ENCODE data around the gene MALAT1.
A peak's percentile ranks its signal among the peaks of the same experiment; 100 is the strongest.

Gene MALAT1

DNA sequence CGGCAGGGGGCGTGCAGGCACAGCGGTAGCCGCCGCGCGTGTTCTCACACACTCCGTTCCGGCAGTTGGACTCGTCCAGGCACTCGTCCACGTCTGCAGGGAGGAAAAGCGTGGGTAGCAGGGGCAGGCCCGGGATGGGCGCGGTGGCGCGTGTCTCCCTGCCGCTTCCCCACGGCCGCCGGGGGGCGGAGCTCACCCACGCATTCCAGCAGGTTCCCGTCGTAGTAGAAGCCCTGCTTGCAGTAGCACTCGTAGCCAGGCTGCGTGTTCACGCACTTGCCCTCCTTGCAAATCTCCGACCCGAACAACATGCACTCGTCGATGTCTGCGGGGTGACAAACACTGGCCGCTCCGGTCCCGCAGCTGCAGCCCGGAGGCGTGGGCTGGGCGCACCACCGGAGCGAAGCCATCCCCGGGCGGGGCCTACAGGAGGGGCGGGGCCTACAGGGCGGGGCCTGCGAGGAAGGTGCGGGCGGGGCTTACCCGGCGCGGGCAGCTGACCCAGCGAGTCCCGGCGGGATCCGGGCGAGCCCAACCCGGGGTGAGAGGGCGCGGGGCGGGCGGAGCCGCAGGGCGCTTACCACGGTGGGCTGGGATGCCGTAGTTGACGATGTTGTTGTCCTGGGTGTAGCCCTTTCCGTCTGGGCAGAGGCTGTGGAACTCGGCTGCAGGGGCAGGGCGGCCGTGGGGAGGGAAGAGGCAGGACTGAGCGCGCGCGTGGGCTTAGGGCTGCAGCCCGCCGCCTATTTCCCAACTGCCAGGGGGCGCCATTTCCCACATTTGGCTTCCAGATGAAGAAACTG is 41.6 kb downstream of the MALAT1 start:
- peak; percentile 95 for DNase-seq (ENCODE audit: low spot score)

DNA sequence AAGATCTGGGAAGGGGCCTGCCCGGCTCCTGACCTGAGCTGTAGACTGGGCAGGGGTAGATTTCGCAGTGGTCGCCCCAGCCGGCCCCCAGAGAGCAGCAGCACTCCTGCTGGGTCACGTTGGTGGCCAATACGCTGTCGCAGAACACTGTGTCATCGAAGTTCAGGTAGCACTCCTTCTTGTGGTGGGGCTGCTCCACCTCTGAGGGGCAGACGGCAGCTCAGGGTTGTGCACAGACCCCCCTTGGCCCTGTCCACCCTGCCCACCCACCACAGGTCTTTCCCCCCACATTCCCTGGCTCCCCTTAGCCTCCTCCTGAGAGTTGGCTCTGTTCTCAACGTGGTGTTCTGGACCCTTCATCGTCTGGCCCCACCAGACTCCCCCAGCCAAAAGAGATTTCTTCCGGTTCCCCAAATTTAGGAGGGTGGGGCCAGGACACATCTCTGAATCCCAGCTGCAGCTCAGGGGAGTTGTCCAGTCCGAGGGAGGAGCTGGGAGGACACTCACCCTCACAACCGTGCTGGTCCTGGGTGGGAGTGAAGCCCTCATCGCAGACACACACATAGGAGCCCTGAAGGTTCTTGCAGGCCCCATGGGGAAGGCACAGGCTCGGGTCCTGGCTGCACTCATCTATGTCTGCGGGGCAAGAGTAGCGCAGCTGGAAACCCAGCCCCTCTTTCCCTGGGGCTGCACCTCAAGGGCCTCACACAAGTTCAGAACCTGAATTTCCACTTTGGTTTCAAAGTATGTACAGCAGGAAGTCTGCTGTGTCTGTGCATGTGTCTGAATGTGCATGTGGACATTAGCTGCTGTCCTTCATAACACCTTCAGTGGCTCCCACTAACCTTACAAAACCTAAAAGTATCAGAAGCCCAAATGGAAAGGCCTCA is 42.5 kb downstream of the MALAT1 start:
- no peak for DNase-seq (ENCODE audit: low spot score)

DNA sequence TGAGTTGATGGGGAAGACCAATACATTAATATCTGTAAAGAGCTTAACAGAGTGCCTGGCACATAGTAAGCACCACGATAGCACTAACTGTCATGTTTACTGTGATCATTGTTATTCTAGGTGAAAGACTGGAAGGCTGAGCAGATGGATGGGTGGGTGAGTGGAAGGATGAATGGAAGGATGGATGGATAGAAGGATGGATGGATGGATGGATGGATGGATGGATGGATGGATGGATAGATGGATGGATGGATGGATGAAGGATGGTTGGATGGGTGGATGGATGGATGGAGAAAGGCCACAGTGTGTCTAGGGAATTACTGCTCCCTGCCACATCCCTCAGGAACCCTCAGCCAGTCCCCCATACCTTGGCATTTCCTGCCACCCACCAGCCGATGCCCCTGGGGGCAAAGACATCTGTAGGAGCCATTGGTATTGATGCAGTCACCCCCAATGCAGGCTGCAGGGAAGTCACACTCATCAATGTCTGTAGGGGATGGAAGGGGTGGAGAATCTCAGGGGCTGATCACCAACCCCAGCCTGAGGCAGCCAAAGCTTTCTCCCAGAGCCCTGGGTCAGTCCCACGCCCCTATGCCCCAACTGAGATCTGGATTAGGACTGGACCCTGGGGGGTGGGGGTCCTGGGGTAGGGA is 44.0 kb downstream of the MALAT1 start:
- DNase-seq (ENCODE audit: low spot score): no peak

DNA sequence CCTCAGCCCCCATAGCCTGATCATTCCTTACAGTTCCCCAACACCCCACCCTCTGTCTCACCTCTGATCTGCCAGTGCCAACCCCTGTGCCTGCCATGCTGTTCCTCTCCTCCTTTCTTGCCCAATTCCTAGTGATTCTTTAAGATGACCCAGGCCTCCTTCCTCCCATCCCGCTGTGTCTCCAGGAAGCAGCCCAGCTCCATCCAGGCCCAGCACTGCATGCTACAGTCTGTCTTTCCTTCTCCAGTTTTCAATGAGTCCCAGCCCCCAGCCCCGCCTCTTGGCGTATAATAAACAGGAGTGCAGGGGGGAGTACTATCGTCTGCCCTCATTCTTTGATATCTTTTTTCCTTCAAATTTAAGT is 47.0 kb downstream of the MALAT1 start:
- no peak for DNase-seq (ENCODE audit: low spot score)

DNA sequence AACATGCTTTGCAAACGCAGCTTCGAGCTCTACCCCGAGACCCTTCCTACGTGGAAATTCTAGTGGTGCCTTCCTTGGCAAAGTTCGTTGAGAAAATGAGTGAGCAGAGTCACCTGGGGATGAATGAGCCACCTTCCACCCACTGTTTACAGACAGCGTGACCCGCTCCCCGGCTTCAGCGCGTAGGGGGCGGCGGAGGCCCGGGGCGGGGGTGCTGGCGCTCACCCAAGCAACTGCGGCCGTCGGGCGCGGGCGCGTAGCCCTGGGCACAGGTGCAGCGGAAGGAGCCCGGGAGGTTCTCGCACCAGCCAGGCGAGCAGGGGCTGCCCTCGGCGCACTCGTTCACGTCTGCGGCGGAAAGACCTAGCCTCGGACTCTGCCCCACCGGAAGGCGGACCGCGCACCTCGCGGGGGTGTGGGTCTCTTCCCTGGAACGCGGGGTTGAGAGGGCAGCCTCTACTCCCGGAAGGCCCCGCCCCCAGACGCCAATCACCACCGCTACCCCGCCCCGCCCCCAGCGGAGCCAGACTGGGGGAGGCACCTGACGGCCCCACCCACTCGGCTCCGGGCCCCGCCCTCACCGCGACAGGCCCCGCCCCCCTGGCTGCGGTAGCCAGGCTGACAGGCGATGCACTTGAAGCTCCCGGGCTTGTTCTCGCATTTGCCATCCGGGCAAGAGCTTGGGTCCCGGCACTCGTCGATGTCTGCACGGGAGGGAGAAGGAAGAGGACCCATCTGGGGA is 47.5 kb downstream of the MALAT1 start:
- DNase-seq (ENCODE audit: low spot score): no peak

DNA sequence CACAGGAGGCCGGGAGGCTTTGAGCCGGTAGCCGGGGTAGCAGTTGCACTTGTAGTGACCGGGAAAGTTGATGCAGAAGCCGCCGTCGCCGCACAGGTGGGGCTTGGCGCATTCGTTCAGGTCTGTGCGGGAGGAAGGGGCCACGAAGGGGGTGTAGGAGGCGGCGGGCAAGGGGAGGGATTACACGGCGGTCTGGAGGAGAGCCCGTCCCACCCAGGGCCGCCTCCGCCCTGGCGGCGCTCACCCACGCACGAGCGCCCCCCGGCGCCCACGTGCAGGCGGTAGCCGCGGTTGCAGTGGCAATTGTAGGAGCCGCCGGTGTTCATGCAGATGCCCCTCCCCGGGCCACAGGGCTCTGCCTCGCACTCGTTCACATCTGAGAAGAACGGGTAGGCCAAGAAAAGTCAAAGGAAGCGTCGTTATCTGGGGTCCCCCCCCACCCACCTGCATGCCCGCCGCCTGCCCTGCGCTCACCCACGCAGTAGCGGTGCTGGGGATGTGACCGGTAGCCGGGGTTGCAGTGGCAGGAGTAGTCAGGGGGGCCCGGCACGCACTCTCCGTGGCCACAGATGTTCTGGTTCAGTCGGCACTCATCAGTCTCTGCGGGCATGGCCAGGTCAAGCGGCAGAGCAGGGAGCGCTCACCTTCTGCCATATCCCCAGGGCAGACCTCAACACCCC is 48.7 kb downstream of the MALAT1 start:
- DNase-seq (ENCODE audit: low spot score): no peak

DNA sequence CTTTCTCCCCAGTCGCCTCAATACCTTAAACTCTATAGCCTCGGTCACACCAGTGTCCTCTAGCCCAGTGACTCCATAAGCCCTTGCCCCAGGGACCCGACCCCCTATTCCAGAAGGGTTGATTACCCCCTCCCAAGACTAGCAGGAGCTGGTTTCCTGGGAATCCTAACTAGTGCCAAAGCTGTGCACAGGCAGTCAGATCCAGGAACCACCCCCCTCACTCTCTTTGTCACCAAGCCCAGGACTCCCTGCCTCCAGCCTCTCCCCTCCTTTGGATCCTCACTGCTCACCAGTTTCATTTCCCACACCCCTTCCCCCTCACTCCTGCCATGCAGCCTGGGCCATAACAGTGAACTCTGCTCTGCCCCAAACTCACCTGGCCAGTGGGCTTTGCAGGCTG is 49.5 kb downstream of the MALAT1 start:
- DNase-seq (ENCODE audit: low spot score): no peak

DNA sequence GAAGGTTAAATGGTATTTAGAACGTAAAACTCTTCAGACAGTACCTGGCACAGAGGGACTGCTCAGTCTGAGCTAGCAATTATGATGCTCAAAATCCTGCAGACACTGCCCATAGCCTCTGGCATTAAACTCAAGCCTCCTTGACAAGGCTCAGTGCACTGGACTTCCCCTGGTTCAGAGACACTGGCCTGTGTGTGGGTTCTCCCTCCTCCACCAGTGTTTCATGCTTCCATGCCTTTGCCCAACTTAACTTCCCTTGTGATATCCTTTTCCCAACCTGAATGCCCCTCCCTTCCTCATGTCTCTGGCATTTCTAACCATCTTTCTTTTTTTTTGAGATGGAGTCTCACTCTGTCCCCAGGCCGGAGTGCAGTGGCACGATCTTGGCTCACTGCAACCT is 50.3 kb downstream of the MALAT1 start:
- no peak for DNase-seq (ENCODE audit: low spot score)

DNA sequence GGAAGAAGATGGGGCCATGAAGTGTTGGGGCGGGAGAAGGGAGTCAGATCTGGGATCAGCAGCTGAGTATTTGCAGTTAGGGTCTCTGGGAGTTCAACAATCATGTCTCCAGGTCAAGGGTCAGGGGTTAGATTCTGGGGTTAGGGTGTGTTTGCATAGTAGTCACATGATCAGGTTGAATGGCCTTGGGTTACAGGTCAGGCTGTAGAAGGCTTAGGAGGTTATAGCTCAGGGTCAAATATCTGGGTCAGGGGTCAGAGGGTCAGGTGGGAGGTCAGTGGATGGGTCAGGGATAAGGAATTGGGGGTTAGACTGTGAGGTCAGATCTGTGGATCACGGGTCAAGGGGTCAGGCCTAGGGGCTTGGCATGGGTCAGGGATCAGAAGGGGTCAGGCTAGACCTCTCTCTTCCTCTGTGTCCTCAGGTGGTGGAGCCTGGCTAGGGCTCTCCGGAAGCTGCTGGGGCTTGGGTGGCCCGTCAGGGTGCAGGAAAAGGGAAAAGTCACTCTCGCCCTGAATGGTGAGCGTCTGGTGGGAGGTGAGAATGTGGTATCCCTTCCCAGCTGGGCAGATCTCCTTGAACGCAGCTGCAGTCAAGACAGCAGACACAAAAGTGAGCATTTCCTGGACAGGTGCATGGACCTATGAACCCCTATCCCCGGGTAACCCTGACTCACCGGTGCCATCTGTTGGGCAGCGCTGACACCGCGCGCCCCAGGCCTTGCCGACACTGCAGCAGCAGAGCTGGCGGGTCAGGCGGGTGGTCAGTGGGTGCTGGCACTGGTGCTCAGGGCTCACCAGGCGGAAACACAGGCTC is 52.9 kb downstream of the MALAT1 start:
- DNase-seq (ENCODE audit: low spot score): no peak

DNA sequence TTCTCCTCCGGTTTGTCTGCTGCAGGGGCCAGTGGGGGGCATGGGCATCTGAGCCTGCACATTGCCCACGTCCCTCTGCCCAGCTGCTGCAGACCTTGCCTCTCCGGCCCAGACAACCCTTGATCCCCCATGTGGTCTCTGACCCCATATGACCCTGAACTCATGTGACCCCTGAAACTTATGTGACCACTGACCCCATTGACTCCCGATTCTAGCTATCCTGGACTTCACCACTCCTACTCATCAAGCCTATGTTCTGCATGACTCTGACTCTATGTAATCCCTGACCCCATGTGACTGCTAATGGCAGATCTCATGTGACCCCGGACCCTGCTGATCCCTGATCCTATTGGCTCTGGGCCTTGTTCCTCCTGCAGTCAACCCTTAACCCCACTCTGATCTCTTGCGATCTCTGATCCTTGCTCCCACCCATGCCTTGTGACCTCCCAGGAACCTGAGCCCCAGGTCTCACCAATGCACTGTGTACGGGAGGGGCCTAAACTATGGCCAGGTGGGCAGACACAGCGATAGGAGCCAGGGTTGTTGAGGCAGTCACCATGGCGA is 53.6 kb downstream of the MALAT1 start:
- no peak for DNase-seq (ENCODE audit: low spot score)

DNA sequence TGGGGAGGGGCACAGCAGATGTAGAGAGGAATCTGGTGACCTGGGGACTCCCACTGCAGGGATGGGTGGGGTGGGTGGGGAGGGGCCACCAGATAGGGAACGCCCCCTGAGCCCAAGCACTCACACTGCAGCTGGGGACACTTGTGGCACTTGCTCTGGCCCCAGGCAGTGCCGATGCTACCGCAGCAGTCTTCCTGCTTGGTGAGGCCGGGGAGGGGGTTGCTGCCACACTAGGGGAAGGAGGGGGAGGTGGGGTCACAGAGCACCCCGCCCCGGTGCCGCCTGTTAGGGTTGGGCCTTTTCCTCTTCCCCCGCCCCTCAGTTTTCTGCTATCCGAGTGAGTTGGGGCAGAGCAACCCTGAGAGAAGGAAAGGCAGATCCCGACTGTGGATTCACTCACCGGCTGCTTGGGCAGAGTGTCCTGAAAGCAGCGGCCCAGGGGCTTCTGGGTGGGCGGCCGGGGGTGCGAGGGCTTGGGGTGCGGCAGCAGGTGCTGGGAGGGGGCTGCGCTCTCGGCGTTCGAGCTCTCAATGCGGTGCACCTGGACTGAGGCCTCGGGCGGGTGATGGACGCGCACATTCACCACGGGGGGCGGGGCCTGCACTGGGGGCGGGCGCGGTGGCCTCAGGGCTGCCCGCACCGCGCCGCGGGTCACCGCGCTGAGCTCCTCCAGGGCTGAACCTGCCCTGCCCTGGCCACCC is 54.6 kb downstream of the MALAT1 start:
- no peak for DNase-seq (ENCODE audit: low spot score)

DNA sequence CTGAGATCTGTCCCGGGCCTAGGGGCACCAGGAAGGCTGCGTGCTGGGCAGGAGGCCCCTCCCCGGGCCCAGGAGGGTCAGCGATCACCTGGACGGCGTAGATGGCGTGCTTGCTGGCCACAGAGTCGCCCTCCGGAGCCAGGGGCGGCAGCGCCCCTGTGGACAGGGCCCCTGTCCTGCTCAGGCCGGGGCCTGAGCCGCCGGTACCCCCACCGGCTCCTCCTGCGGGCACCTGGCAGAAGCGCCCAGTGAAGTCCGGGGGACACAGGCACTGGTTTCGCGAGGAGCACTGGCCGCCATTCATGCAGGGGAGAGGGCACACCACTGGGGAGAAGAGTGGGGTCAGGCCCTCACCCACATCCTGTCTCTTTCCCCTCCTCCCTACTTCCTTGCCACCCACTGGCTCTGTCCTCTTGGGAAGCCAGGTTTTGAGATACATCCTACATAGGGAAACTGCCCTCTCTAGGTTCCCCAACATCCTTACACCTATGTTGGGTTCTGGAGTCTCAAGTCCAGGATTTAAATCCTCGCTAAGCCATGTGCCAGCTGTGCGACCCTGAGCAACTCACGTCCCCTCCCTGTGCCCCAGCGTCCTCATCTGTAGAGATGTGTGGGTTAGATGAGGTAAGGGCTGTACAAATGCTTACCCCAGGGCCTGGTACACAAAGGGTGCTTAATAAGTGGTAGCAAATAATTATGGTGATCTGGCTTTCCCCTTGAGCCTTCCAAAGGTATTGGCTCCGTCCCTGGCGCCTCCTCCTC is 55.4 kb downstream of the MALAT1 start:
- no peak for DNase-seq (ENCODE audit: low spot score)

DNA sequence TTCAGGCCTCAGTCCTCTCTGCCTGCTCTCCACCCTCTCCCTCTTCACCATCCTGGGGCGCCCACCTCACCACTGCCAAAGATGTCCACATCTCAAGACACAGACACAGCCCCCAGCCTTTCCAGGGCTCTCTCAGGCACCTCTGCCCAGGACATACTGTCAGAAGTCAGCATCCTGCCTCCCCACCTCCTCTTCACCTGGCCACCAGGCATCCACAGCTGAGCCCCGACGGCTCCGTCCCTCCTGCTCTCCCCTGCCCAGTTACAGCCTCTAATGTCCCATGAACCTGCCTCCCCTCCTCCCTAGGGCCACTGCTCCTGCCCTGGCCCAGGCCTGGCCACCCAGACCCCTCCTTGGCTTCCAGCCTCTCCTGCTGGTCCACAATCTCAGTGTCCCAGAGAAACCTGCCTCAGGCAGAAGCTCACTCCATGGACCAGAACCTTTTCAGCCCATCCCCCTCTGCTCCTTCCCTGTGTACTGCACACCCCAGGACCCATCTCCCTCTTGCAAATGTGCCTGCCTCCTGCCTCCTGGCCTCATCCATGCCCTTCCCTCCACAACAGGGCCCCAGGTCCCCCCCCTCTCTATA is 56.1 kb downstream of the MALAT1 start:
- no peak for DNase-seq (ENCODE audit: low spot score)

DNA sequence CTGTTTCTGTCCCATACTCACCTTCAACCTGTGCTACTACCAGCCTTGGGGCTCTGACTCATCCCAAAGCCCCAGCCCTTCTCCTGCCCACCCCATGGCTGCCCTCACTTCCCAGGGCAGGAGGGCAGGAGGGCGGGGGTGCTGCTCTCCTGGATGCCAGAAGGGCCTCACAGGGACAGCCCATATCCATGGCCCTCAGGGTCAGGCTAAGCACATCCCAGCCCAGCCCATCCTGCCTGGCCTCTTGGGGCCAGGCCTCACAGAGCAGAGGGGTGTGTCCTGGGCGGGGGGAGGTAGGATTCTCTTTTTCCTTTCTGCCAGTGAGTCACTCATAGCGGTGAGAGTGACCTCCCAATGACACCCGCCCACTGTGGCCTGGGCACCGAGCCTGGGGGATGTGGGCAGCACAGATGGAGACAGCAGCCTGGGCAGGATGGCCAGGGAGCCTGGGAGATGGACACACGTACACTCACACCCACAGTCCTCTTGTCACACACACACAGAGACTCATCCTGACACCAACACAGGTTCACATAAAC is 56.9 kb downstream of the MALAT1 start:
- no peak for DNase-seq (ENCODE audit: low spot score)
